22Rv1 (cell line): ENCODE data around the gene NUDT2.

Source experiments
- ZFX ChIP-seq: fragments of 450-650 bp; IDR thresholded peaks from 2 replicates; pipeline ENCODE4 v1.6.1; 2017; ENCODE audit warnings: antibody characterized with exemption, borderline replicate concordance
- TF ChIP-seq, protein P1 (sequence below): fragments of 450-650 bp; IDR thresholded peaks from 2 replicates; pipeline ENCODE4 v1.5.1; 2017; ENCODE audit warnings: mild to moderate bottlenecking

DNA sequence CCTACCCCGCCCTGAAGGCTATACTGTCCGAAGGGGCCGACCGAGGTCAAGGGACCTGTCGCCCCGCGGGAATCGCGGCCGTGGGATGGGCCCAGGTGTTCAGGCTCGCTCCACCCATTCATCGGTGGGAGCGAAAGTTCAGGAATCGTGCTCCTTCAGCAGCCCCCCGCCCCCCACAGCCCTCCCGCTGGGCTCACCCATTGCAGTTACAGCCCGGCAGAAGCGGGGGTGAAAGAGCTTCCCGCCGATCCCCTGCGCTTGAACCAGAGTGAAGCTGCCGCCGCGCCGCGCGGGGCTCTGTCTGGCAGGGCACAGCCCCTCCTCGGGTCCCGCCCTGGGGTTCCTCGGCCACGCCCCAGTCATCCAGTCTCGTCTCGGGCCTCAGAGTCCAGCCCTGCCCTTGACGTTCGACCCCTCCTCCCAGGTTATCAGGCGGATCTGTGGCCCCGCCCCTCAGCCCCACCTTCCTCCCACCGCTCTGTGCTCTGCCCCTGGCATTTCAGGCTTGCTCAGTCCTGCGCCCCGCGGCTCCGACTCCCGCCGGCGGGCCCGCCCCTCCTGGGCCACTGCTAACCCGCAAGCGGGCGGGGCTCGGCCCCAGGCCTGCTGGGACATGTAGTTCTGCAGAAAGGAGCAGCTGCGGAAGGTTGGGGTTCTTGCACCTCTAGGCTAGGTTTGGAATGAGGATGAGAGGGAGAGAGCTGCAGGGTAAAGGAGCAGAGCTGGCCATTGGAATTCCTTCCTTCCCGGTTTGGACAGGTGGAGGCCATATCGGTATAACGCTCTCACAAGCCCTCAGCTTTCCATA, 47.4 kb downstream of the NUDT2 start, which contains the start of gene MYORG:
- TF ChIP-seq, protein P1, sequence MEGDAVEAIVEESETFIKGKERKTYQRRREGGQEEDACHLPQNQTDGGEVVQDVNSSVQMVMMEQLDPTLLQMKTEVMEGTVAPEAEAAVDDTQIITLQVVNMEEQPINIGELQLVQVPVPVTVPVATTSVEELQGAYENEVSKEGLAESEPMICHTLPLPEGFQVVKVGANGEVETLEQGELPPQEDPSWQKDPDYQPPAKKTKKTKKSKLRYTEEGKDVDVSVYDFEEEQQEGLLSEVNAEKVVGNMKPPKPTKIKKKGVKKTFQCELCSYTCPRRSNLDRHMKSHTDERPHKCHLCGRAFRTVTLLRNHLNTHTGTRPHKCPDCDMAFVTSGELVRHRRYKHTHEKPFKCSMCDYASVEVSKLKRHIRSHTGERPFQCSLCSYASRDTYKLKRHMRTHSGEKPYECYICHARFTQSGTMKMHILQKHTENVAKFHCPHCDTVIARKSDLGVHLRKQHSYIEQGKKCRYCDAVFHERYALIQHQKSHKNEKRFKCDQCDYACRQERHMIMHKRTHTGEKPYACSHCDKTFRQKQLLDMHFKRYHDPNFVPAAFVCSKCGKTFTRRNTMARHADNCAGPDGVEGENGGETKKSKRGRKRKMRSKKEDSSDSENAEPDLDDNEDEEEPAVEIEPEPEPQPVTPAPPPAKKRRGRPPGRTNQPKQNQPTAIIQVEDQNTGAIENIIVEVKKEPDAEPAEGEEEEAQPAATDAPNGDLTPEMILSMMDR = no peak
- TF ChIP-seq ZFX = no peak
